Body of pancreas (tissue), 4 donors: ENCODE measurements around the gene CNGA4.

Experiments used
- CTCF ChIP-seq, 7 experiments: fragments of 450-650 bp in 4 of 7; fragments of 200-600 bp in 3 of 7; sonication (generic) in 3 of 7; IDR thresholded peaks; one replicate each; pipeline ENCODE4 v1.5.1; 2016 to 2019; ENCODE audit warnings: antibody characterized with exemption in 7 of 7
- POLR2A ChIP-seq, 3 donors: fragments of 450-650 bp; IDR thresholded peaks; one replicate each; pipeline ENCODE4 v1.6.1; 2016; ENCODE audit warnings: antibody characterized with exemption in 3 of 3, mild to moderate bottlenecking in 2 of 3

GRCh38 chr11:6199174-6199810 is 39.6 kb upstream of the CNGA4 start, which contains the start of gene OR52W1:
- TF ChIP-seq CTCF (IDR thresholded peaks at IDR 0.05) (no peak), POLR2A (IDR thresholded peaks at IDR 0.05) (no peak)
